ENCODE results near the gene ARHGEF11. TPM values are rescaled to one million over a fixed set of nuclear protein-coding genes. Genes with fewer than 3 reads are reported as not detected.

The ARHGEF11 gene
- total RNA-seq, 1 experiment from 2014 or later = 38.1 TPM

DNA sequence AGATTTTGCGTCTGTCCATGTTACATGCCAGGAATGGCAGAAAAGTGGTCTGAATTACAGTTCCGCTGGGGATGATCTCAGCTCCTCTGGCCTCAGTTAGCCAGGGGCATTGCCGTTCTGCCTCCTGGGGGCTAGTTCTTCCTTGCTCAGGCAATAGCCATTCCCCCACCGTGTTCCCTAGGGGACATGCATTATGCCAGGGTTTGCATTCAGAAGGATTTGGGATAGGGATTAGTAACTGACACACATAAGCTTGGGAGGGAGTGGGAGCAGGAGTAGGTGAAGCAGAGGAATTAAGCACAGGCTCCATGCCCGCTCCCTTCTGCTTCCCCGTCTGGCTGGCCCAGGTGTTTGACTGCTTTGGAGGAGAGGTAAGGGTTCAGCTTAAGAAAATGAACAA lies 112.4 kb downstream of the ARHGEF11 start:
- Mint-ChIP-seq H3K4me1 (peaks cover 17% of the 10 kb centered on the region), H3K27me3 (ENCODE audit: low read depth) (peaks cover 34% of the 10 kb centered on the region), H3K27ac (no peak overlapping the region; the same call in 1 of the 2 replicates), H3K36me3 (peaks cover 6% of the 10 kb centered on the region; the same call in 1 of the 2 replicates), H3K4me3 (no peak overlapping the region), H3K9me3 (no peaks in the 10 kb centered on the region)
- TF ChIP-seq GRHL2 (CRISPR knock-in tag; IDR thresholded peaks at IDR 0.05; ENCODE audit: insufficient replicate concordance, severe bottlenecking) (no peak), GABPB1 (CRISPR knock-in tag; IDR thresholded peaks at IDR 0.05) (no peak), CBFB (CRISPR knock-in tag; IDR thresholded peaks at IDR 0.05; ENCODE audit: low read depth) (no peak), ZNF121 (CRISPR knock-in tag; IDR thresholded peaks at IDR 0.05) (no peak), EMX1 (CRISPR knock-in tag; IDR thresholded peaks at IDR 0.05) (no peak), SOX15 (CRISPR knock-in tag; IDR thresholded peaks at IDR 0.05) (no peak)
- TF ChIP-seq, protein P1, sequence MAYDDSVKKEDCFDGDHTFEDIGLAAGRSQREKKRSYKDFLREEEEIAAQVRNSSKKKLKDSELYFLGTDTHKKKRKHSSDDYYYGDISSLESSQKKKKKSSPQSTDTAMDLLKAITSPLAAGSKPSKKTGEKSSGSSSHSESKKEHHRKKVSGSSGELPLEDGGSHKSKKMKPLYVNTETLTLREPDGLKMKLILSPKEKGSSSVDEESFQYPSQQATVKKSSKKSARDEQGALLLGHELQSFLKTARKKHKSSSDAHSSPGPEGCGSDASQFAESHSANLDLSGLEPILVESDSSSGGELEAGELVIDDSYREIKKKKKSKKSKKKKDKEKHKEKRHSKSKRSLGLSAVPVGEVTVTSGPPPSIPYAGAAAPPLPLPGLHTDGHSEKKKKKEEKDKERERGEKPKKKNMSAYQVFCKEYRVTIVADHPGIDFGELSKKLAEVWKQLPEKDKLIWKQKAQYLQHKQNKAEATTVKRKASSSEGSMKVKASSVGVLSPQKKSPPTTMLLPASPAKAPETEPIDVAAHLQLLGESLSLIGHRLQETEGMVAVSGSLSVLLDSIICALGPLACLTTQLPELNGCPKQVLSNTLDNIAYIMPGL (CRISPR knock-in tag; IDR thresholded peaks at IDR 0.05) = no peak
- TF ChIP-seq, protein P2, sequence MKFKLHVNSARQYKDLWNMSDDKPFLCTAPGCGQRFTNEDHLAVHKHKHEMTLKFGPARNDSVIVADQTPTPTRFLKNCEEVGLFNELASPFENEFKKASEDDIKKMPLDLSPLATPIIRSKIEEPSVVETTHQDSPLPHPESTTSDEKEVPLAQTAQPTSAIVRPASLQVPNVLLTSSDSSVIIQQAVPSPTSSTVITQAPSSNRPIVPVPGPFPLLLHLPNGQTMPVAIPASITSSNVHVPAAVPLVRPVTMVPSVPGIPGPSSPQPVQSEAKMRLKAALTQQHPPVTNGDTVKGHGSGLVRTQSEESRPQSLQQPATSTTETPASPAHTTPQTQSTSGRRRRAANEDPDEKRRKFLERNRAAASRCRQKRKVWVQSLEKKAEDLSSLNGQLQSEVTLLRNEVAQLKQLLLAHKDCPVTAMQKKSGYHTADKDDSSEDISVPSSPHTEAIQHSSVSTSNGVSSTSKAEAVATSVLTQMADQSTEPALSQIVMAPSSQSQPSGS (CRISPR knock-in tag; IDR thresholded peaks at IDR 0.05; ENCODE audit: borderline replicate concordance, low read depth) = no peak
- TF ChIP-seq, protein P3, sequence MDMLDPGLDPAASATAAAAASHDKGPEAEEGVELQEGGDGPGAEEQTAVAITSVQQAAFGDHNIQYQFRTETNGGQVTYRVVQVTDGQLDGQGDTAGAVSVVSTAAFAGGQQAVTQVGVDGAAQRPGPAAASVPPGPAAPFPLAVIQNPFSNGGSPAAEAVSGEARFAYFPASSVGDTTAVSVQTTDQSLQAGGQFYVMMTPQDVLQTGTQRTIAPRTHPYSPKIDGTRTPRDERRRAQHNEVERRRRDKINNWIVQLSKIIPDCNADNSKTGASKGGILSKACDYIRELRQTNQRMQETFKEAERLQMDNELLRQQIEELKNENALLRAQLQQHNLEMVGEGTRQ (CRISPR knock-in tag; IDR thresholded peaks at IDR 0.05) = no peak
- TF ChIP-seq, protein P4, sequence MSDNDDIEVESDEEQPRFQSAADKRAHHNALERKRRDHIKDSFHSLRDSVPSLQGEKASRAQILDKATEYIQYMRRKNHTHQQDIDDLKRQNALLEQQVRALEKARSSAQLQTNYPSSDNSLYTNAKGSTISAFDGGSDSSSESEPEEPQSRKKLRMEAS (CRISPR knock-in tag; IDR thresholded peaks at IDR 0.05) = no peak
- no peak; the same call in 1 of the 2 replicates for ATAC-seq
- DNase-seq (ENCODE audit: low spot score) = no peak
- ChIA-PET CTCF (interaction anchor here (0.9 to 2.1 kb wide), 7 partner anchors 13 to 207 kb away, joined by 3 to 7 read pairs (median 4); no protein-coding TSS in a partner anchor), POLR2A (interaction anchor here (0.6 kb wide), 1 partner anchor 222 kb away, joined by 3 read pairs; no protein-coding TSS in a partner anchor)

DNA sequence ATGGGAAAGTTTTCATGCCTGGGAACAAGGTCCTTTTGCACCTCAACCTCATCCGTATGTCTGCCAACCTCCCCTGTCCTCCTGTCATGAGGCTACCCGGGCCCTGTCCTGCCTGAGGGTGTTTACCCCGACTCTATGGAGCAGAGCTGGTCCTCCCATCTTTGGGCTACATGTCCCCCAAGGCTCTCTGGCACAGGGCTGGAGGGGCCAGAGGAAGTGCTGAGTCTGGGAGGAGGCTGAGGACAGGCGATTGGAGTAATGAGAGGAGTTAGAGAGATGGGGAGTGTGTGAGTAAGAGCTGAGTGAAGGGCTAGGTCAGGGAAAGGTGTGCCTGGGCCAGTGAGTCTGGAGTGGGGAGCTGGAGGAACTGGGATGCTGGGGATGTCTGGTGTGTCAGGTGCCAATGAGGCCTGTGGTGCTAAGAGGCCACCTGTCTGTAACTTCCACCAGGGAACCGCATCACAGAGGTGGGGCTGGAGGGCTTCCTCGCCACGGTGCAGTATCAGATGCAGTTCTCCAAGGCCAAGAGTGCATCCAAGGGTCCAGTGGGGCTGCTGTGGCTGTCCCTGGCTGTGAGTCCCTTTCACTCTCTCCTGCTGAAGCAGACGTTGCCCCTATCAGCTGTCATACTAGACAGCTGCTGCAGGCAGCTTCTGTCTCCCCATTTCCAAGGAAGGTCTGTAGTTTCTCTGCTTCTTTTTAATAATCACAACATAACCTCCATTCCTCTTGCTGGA lies 113.4 kb downstream of the ARHGEF11 start:
- ATAC-seq = no peak
- Mint-ChIP-seq H3K36me3 (peaks cover 5% of the 10 kb centered on the region; the same call in 1 of the 2 replicates), H3K27ac (no peak overlapping the region), H3K4me3 (no peak overlapping the region), H3K4me1 (peaks cover 23% of the 10 kb centered on the region), H3K9me3 (no peaks in the 10 kb centered on the region), H3K27me3 (ENCODE audit: low read depth) (peaks cover 44% of the 10 kb centered on the region)
- TF ChIP-seq GTF2I (CRISPR knock-in tag; conservative IDR thresholded peaks at IDR 0.05) (no peak), FOXK1 (CRISPR knock-in tag; IDR thresholded peaks at IDR 0.05) (no peak), TEAD1 (CRISPR knock-in tag; IDR thresholded peaks at IDR 0.05) (no peak), ZNF317 (CRISPR knock-in tag; IDR thresholded peaks at IDR 0.05; ENCODE audit: borderline replicate concordance, low read depth) (no peak), JAZF1 (CRISPR knock-in tag; IDR thresholded peaks at IDR 0.05) (no peak), NR2C2 (CRISPR knock-in tag; IDR thresholded peaks at IDR 0.05) (no peak), NFATC4 (CRISPR knock-in tag; IDR thresholded peaks at IDR 0.05) (no peak), FOXP1 (CRISPR knock-in tag; IDR thresholded peaks at IDR 0.05; ENCODE audit: borderline replicate concordance) (no peak)
- TF ChIP-seq, protein P1 (CRISPR knock-in tag; IDR thresholded peaks at IDR 0.05) = no peak
- TF ChIP-seq, protein P5, sequence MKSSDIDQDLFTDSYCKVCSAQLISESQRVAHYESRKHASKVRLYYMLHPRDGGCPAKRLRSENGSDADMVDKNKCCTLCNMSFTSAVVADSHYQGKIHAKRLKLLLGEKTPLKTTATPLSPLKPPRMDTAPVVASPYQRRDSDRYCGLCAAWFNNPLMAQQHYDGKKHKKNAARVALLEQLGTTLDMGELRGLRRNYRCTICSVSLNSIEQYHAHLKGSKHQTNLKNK (CRISPR knock-in tag; IDR thresholded peaks at IDR 0.05) = no peak
- TF ChIP-seq, protein P6, sequence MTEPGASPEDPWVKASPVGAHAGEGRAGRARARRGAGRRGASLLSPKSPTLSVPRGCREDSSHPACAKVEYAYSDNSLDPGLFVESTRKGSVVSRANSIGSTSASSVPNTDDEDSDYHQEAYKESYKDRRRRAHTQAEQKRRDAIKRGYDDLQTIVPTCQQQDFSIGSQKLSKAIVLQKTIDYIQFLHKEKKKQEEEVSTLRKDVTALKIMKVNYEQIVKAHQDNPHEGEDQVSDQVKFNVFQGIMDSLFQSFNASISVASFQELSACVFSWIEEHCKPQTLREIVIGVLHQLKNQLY (CRISPR knock-in tag; IDR thresholded peaks at IDR 0.05) = no peak
- POLR2A ChIA-PET = no interaction called here
- CTCF ChIA-PET = interaction anchor here (0.8 to 2.1 kb wide), 7 partner anchors 12 to 206 kb away, joined by 3 to 7 read pairs (median 4); partner anchors contain the start of gene NTRK1
- DNase-seq (ENCODE audit: low spot score) = no peak
